Naive thymus-derived CD8-positive, alpha-beta T cell (primary cell): ENCODE results near the gene STAT4. TPM values are rescaled to one million over a fixed set of nuclear protein-coding genes. Genes with fewer than 3 reads are reported as not detected.
"Not testable (repeated sequence)": the region's sequence is repeated elsewhere in the genome, so short reads cannot be mapped to it uniquely, and the experiment has no call there.

ENCODE experiments used
- ATAC-seq, 2 donors: fragments of 150-1000 bp; cut with Tn5 transposase in 1 of 2; sonication (Bioruptor Pico), chemical (Tn5 transposase) in 1 of 2; 1 replicate in 1 of 2; 2 replicates in 1 of 2; pipeline ENCODE4 v1.10.0; 2021; ENCODE audit warnings: mild to moderate bottlenecking in 2 of 2, moderate library complexity in 2 of 2
- POLR2A ChIA-PET: fragments of 350-600 bp; sonication (Branson Sonifier 250); formaldehyde crosslinking; loops from one replicate; lab custom pipeline; 2021; ENCODE audit warnings: antibody characterized with exemption; lab: Charles Lee
- DNase-seq, 10 donors: peaks; one replicate each; pipeline versions ENCODE4 v3.0.0 to v3.0.0-alpha.2; 2020 to 2022
- H3K27ac Mint-ChIP-seq, 10 donors: one replicate each; pipeline ENCODE4 v1.8.0; 2020 to 2022; ENCODE audit warnings: mild to moderate bottlenecking in 10 of 10, mixed read lengths in 10 of 10, moderate library complexity in 4 of 10, inconsistent platforms in 1 of 10
- H3K27me3 Mint-ChIP-seq, 5 donors: one replicate each; pipeline ENCODE4 v1.8.0; 2021 to 2022; ENCODE audit warnings: mixed read lengths in 5 of 5
- H3K36me3 Mint-ChIP-seq, 3 donors: one replicate each; pipeline ENCODE4 v1.8.0; 2020 to 2022; ENCODE audit warnings: mixed read lengths in 3 of 3, mild to moderate bottlenecking in 2 of 3, inconsistent platforms in 1 of 3
- H3K4me1 Mint-ChIP-seq, 4 donors: one replicate each; pipeline ENCODE4 v1.8.0; 2021 to 2022; ENCODE audit warnings: mixed read lengths in 4 of 4
- H3K4me3 Mint-ChIP-seq, 10 donors: one replicate each; pipeline ENCODE4 v1.8.0; 2020 to 2022; ENCODE audit warnings: mild to moderate bottlenecking in 10 of 10, mixed read lengths in 10 of 10, moderate library complexity in 6 of 10, inconsistent platforms in 1 of 10
- H3K9me3 Mint-ChIP-seq, 9 donors: one replicate each; pipeline ENCODE4 v1.8.0; 2020 to 2022; ENCODE audit warnings: mixed read lengths in 9 of 9, mild to moderate bottlenecking in 3 of 9, inconsistent platforms in 1 of 9, moderate library complexity in 1 of 9
- polyA plus RNA-seq, 3 donors: library from polyadenylated mRNA; unstranded; fragments of 300-500 nt; fragmentation: Illumina TruSeq; gene quantifications; one replicate each; pipeline ENCODE4 v1.2.3, GENCODE V29; 2021
- total RNA-seq, 8 experiments: library from RNA in 2 of 8; stranded (reverse) in 2 of 8; gene quantifications; one replicate each; pipeline ENCODE4 v1.2.3 and lab custom pipeline; 2021 to 2026

Gene STAT4
- total and polyA plus RNA-seq, 5 experiments from 2014 or later = 63.2 to 137 (median 75.8) TPM

DNA sequence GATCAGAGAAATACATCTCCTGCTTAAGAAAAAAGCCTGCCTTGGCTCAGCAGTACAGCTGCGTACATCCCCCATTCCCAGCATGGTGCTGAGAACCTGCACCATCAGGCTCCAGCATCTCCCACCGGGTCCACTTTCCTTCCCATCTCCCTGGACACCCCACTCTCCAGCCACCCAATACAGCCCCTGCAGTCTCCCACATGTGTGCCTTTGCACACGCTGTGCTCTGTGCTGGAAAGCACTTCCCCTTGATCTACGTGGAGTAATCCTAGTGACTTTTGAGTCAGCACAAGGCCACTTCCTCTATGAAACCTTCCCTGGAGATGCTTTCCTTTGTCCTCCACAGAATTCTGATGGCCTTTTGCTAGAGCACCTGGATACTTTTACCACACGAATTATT lies 153.8 kb downstream of the STAT4 start:
- POLR2A ChIA-PET = interaction anchor here (1.6 kb wide), 1 partner anchor 24 kb away, joined by 4 read pairs; no protein-coding TSS in a partner anchor
- DNase-seq = no peak
- peak overlapping the region; percentile 62 to 87 (median 82) for H3K27ac Mint-ChIP-seq
- H3K27me3 Mint-ChIP-seq = no peaks in the 10 kb centered on the region
- no peak for ATAC-seq
- peaks cover 26 to 77% (median 58%) of the 10 kb centered on the region in 4 donors for H3K4me1 Mint-ChIP-seq
- peaks cover 26 to 97% (median 72%) of the 10 kb centered on the region in 3 donors for H3K36me3 Mint-ChIP-seq
- no peaks in the 10 kb centered on the region for H3K9me3 Mint-ChIP-seq
- H3K4me3 Mint-ChIP-seq = peak overlapping the region in 1 of 10 donors; percentile 7

DNA sequence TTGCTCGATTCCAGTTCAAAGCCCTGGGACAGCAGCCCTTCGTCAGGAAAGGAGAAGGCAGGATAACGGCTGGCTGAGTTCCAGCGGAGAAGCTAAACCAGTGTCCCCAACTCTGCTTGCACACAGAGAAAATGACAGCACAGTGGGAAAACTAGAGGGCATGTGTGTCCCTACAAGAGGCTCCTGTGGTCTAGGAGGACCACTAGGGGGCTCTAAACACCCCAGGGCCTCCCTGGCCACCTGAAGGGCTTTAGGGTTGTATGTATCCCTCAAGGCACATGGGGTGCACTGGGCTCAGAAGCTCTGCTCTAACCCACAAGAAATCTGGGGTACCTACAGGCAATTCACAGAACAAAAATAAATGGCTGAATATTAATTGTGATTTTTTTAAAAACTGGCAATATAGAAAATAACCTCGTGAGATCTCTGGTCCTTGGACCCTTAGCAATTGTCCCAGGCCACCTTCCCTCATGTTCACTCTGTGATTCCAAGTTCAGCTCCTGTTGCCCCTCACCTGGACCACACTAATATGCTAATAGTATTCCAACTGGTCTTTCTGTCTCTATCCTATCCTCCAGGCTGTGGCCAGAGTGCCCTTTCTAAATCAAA lies 154.4 kb downstream of the STAT4 start:
- peaks cover 25 to 74% (median 55%) of the 10 kb centered on the region in 4 donors for H3K4me1 Mint-ChIP-seq
- H3K27ac Mint-ChIP-seq = peak overlapping the region; percentile 76 to 91 (median 84)
- DNase-seq (peak in 8 of 10 donors; percentile 18 to 73 (median 40)), ATAC-seq (peak; percentile 92 to 94)
- POLR2A ChIA-PET = interaction anchor here (1.6 kb wide), 1 partner anchor 24 kb away, joined by 4 read pairs; no protein-coding TSS in a partner anchor
- no peak overlapping the region for H3K4me3 Mint-ChIP-seq
- no peaks in the 10 kb centered on the region for H3K27me3 Mint-ChIP-seq
- H3K9me3 Mint-ChIP-seq = no peaks in the 10 kb centered on the region
- peaks cover 26 to 97% (median 73%) of the 10 kb centered on the region in 3 donors for H3K36me3 Mint-ChIP-seq

DNA sequence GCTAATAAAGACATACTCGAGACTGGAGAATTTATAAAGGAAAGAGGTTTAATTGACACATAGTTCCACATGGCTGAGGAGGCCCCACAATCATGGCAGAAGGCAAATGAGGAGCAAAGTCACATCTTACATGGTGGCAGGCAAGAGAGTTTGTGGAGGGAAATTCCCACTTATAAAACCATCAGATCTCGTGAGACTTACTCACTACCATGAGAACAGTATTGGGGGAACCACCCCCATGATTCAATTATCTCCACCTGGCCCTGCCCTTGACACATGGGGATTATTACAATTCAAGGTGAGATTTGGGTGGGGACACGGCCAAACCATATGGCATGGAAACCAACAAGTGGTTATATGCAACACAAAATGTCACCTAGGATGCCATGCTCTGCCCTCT lies 155.5 kb downstream of the STAT4 start:
- H3K27me3 Mint-ChIP-seq, H3K4me3 Mint-ChIP-seq, ATAC-seq, DNase-seq, H3K9me3 Mint-ChIP-seq, POLR2A ChIA-PET: not testable (repeated sequence)
- H3K4me1 Mint-ChIP-seq = peaks cover 23 to 73% (median 50%) of the 10 kb centered on the region in 4 donors
- H3K27ac Mint-ChIP-seq = peak overlapping the region; percentile 27 to 91 (median 82)
- H3K36me3 Mint-ChIP-seq = peaks cover 23 to 97% (median 71%) of the 10 kb centered on the region in 3 donors

- peak overlapping the region in 1 of 10 donors; percentile 3 for H3K4me3 Mint-ChIP-seq
- POLR2A ChIA-PET = interaction anchor here (1.7 kb wide), 1 partner anchor 18 kb away, joined by 5 read pairs; no protein-coding TSS in a partner anchor
- H3K27me3 Mint-ChIP-seq = no peaks in the 10 kb centered on the region
- peaks cover 23 to 97% (median 65%) of the 10 kb centered on the region in 3 donors for H3K36me3 Mint-ChIP-seq
- no peak for ATAC-seq
- H3K9me3 Mint-ChIP-seq = no peaks in the 10 kb centered on the region
- H3K27ac Mint-ChIP-seq = peak overlapping the region in 9 of 10 donors; percentile 57 to 94 (median 69)
- no peak for DNase-seq
- H3K4me1 Mint-ChIP-seq = peaks cover 23 to 71% (median 41%) of the 10 kb centered on the region in 4 donors
Measured at GRCh38 chr2:190994148-190994547, 156.6 kb downstream of the STAT4 start.

DNA sequence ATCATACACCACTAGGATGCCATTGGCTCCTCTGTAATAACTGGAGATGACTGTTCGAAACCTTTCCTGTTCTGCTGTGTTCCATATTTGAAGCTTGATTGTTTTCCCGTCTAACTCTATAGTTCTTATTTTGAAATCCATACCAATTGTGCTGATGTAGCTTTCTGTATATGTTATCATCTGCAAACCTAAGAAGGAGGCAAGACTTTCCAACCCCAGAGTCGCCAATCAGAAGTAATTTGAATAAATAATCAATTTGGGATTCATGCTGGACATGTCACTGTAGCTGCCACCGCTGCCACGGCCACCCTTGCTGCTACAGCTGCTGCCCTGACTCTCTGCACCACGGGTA lies 157.5 kb downstream of the STAT4 start:
- no peak overlapping the region for H3K4me3 Mint-ChIP-seq
- H3K36me3 Mint-ChIP-seq = peaks cover 23 to 99% (median 69%) of the 10 kb centered on the region in 3 donors
- H3K4me1 Mint-ChIP-seq = peaks cover 23 to 74% (median 43%) of the 10 kb centered on the region in 4 donors
- POLR2A ChIA-PET = interaction anchor here (1.7 kb wide), 1 partner anchor 19 kb away, joined by 5 read pairs; no protein-coding TSS in a partner anchor
- H3K9me3 Mint-ChIP-seq = no peaks in the 10 kb centered on the region
- peak overlapping the region in 8 of 10 donors; percentile 10 to 78 (median 28) for H3K27ac Mint-ChIP-seq
- no peak for ATAC-seq
- no peaks in the 10 kb centered on the region for H3K27me3 Mint-ChIP-seq
- no peak for DNase-seq

DNA sequence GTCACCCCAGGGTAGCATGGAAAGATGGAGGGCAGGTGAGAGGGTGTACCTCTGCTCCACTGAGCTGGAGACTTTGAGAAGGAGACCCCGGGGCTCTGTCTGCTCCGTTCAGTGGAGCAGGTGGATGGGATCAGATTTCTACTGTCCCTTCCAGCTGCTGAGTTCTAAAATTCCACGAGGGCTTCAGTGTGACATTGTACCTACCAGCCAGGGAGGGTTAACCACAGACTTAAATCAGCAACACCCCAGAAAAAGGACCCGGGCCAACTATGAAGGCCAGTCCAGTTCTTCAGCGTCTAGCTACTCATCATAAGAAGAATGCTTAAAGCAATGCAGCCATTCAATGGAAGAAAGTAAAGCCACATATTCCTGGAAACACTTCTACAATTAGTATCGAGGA lies 160.7 kb downstream of the STAT4 start:
- Mint-ChIP-seq H3K9me3 (no peaks in the 10 kb centered on the region), H3K27me3 (no peaks in the 10 kb centered on the region), H3K4me3 (no peak overlapping the region), H3K4me1 (peaks cover 18 to 77% (median 45%) of the 10 kb centered on the region in 4 donors), H3K36me3 (peaks cover 7 to 97% (median 72%) of the 10 kb centered on the region in 3 donors), H3K27ac (peak overlapping the region in 8 of 10 donors; percentile 25 to 74 (median 40))
- POLR2A ChIA-PET = interaction anchor here (2.4 kb wide), 1 partner anchor 10 kb away, joined by 8 read pairs; no protein-coding TSS in a partner anchor
- ATAC-seq (no peak), DNase-seq (no peak)

DNA sequence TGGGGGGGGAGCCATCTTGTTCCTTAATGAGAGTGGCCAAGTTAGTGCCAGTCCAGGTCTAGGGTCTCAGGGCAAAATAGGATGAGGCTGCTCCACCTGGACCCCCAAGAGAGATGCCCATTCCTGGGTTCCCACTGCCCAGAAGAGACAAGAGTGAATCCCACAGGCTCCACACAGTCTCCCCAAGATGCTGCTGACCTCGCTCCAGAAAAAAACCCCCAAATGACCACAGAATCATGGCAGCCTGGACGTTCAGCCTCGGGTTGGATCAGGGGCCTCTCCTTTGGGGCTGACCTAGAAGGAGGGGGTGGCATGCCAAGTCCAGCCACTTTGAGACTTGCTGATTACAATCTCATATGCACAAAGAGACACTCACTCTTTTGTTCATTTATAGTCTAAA lies 161.9 kb downstream of the STAT4 start:
- Mint-ChIP-seq H3K27me3 (no peaks in the 10 kb centered on the region), H3K27ac (peak overlapping the region in 6 of 10 donors; percentile 48 to 87 (median 67)), H3K4me1 (peaks cover 15 to 79% (median 44%) of the 10 kb centered on the region in 4 donors), H3K9me3 (no peaks in the 10 kb centered on the region), H3K36me3 (peaks cover 11 to 98% (median 76%) of the 10 kb centered on the region in 3 donors), H3K4me3 (no peak overlapping the region)
- POLR2A ChIA-PET = interaction anchor here (0.9 to 2.4 kb wide), 3 partner anchors 9 to 25 kb away, joined by 3 to 8 read pairs (median 3); partner anchors contain the start of gene STAT1
- no peak for DNase-seq
- no peak for ATAC-seq

DNA sequence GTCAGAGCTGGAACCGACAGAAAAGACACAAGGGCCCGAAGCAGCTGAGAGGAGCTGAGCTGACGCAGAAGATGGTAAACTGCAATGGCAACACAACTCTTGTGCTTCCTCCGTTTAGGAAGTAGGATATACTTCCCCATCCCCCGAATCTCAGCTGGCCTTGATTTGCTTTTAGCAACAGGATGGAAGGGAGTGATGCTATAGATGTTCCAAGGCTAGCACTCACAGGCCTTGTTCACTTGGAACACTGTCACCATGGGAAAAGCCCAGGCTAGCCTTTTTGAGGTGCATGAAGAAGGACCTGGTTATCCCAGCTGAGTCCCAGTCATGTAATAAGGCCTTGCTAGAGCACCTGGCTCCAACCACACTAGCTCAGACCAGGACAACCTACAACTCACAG lies 162.9 kb downstream of the STAT4 start:
- no peaks in the 10 kb centered on the region for H3K9me3 Mint-ChIP-seq
- ATAC-seq (no peak), DNase-seq (no peak)
- peak overlapping the region; percentile 16 to 87 (median 74) for H3K27ac Mint-ChIP-seq
- POLR2A ChIA-PET = interaction anchor here (1.2 kb wide), 1 partner anchor 24 kb away, joined by 4 read pairs; no protein-coding TSS in a partner anchor
- no peaks in the 10 kb centered on the region for H3K27me3 Mint-ChIP-seq
- peaks cover 15 to 97% (median 75%) of the 10 kb centered on the region in 3 donors for H3K36me3 Mint-ChIP-seq
- peak overlapping the region in 1 of 10 donors; percentile 10 for H3K4me3 Mint-ChIP-seq
- H3K4me1 Mint-ChIP-seq = peaks cover 12 to 76% (median 41%) of the 10 kb centered on the region in 4 donors

DNA sequence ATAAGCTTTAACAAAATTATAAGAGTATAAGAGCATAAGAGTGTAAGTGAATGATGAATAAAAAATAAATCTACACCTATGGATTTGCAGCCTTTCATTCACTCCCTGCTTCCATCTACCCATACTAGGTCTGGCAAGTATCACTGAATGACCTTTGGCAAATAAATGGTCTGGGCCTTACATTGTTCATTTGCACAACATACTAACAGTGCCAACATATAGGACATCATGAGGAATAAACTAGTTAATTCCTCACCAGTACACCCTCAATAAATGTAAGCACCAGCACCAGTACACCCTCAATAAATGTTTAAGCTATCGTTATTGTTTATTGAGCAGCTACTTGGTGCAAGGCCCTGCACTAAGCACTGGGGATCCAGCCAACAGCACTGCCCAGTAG lies 163.7 kb downstream of the STAT4 start:
- Mint-ChIP-seq H3K27me3 (no peaks in the 10 kb centered on the region), H3K36me3 (peaks cover 15 to 97% (median 80%) of the 10 kb centered on the region in 3 donors), H3K4me3 (no peak overlapping the region), H3K9me3 (no peaks in the 10 kb centered on the region), H3K27ac (peak overlapping the region in 9 of 10 donors; percentile 3 to 83 (median 72)), H3K4me1 (peaks cover 18 to 78% (median 46%) of the 10 kb centered on the region in 4 donors)
- POLR2A ChIA-PET = interaction anchor here (1.2 kb wide), 1 partner anchor 25 kb away, joined by 4 read pairs; no protein-coding TSS in a partner anchor
- DNase-seq (no peak), ATAC-seq (no peak)

- no peaks in the 10 kb centered on the region for H3K27me3 Mint-ChIP-seq
- H3K4me3 Mint-ChIP-seq = peak overlapping the region in 3 of 10 donors; percentile 6 to 49 (median 24)
- ATAC-seq = peak; percentile 47 to 49
- H3K9me3 Mint-ChIP-seq = no peaks in the 10 kb centered on the region
- peak in 8 of 10 donors; percentile 20 to 66 (median 34) for DNase-seq
- POLR2A ChIA-PET = no interaction called here
- H3K27ac Mint-ChIP-seq = peak overlapping the region in 9 of 10 donors; percentile 38 to 89 (median 81)
- peaks cover 19 to 83% (median 52%) of the 10 kb centered on the region in 4 donors for H3K4me1 Mint-ChIP-seq
- peaks cover 15 to 97% (median 77%) of the 10 kb centered on the region in 3 donors for H3K36me3 Mint-ChIP-seq
Measured at GRCh38 chr2:190986221-190986953, 164.4 kb downstream of the STAT4 start.

DNA sequence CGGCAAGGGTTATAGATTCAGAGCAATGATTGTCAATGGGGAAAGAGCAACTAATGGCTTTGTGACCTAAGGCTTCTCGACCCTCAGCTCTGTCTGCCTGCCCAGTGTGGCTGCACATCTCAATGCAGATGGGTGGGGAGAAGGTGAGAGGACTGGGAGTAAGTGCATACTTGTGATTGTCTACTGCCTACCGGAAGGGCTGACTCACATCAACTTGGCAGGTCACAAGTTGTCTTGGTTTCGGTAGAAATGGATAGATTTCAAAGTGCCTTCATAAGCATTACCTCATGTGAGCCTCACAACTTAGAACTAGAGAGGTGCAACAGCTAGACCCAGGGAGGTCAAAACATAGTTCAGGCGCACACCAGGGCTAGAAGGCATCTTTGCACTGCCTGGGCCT lies 166.2 kb downstream of the STAT4 start:
- POLR2A ChIA-PET = interaction anchor here (1.1 kb wide), 1 partner anchor 28 kb away, joined by 4 read pairs; no protein-coding TSS in a partner anchor
- H3K27me3 Mint-ChIP-seq = no peaks in the 10 kb centered on the region
- H3K4me3 Mint-ChIP-seq = peak overlapping the region in 1 of 10 donors; percentile 15
- peaks cover 29 to 87% (median 70%) of the 10 kb centered on the region in 4 donors for H3K4me1 Mint-ChIP-seq
- DNase-seq (no peak), ATAC-seq (no peak)
- H3K36me3 Mint-ChIP-seq = peaks cover 15 to 97% (median 78%) of the 10 kb centered on the region in 3 donors
- peak overlapping the region in 7 of 10 donors; percentile 7 to 85 (median 61) for H3K27ac Mint-ChIP-seq
- H3K9me3 Mint-ChIP-seq = no peaks in the 10 kb centered on the region
